ENCODE results near the gene RHOV.

RHOV gene

GRCh38 chr15:40911141-40911540 is 37.1 kb upstream of the RHOV start:
- H3K4me3 ChIP-seq (ENCODE audit: low read depth, low read length): no peak overlapping the region
- no peak for TF ChIP-seq CTCF (IDR thresholded peaks at IDR 0.05; ENCODE audit: low read depth, low read length)

- TF ChIP-seq CTCF (IDR thresholded peaks at IDR 0.05; ENCODE audit: low read depth, low read length): no peak
- H3K4me3 ChIP-seq (ENCODE audit: low read depth, low read length): no peak overlapping the region
Measured at GRCh38 chr15:40909662-40910630, 35.9 kb upstream of the RHOV start.

GRCh38 chr15:40908095-40908494 is 34.1 kb upstream of the RHOV start:
- no peak for TF ChIP-seq CTCF (IDR thresholded peaks at IDR 0.05; ENCODE audit: low read depth, low read length)
- H3K4me3 ChIP-seq (ENCODE audit: low read depth, low read length): no peak overlapping the region

GRCh38 chr15:40906991-40907802 is 33.2 kb upstream of the RHOV start:
- no peak for TF ChIP-seq CTCF (IDR thresholded peaks at IDR 0.05; ENCODE audit: low read depth, low read length)
- peak overlapping the region; percentile 42 for H3K4me3 ChIP-seq (ENCODE audit: low read depth, low read length)

GRCh38 chr15:40906091-40906990 is 32.3 kb upstream of the RHOV start:
- TF ChIP-seq CTCF (IDR thresholded peaks at IDR 0.05; ENCODE audit: low read depth, low read length): peak; percentile 65
- H3K4me3 ChIP-seq (ENCODE audit: low read depth, low read length): peak overlapping the region; percentile 42

- H3K4me3 ChIP-seq (ENCODE audit: low read depth, low read length): no peak overlapping the region
- no peak for TF ChIP-seq CTCF (IDR thresholded peaks at IDR 0.05; ENCODE audit: low read depth, low read length)
Measured at GRCh38 chr15:40904552-40905201, 30.6 kb upstream of the RHOV start.

Measured in WI38 (cell line).